Spleen (tissue), 11 donors: ENCODE results near the gene MEX3D. TPM values are rescaled to one million over a fixed set of nuclear protein-coding genes. Genes with fewer than 3 reads are reported as not detected.
A peak's percentile ranks its signal among the peaks of the same experiment; 100 is the strongest.

Source experiments
- DNase-seq: peaks from one replicate; pipeline ENCODE4 v3.0.0-alpha.2; 2020
- H3K27ac ChIP-seq, 8 donors: fragments of 200-600 bp; sonication (generic) in 7 of 8; 1 replicate in 4 of 8; 2 replicates in 4 of 8; pipeline versions ENCODE4 v1.5.0 to v1.8.0; 2016 to 2021; ENCODE audit warnings: inconsistent platforms in 4 of 8, mild to moderate bottlenecking in 4 of 8, moderate library complexity in 1 of 8
- H3K27me3 ChIP-seq, 7 donors: fragments of 200-600 bp; sonication (generic) in 6 of 7; replicated peaks in 1 of 7; 1 replicate in 4 of 7; 2 replicates in 3 of 7; pipeline versions ENCODE4 v1.5.0 to v1.8.0; 2016 to 2021; ENCODE audit warnings: inconsistent platforms in 3 of 7, mild to moderate bottlenecking in 1 of 7
- H3K36me3 ChIP-seq, 6 donors: fragments of 200-600 bp; sonication (generic) in 5 of 6; 1 replicate in 4 of 6; 2 replicates in 2 of 6; pipeline versions ENCODE4 v1.5.0 to v1.8.0; 2016 to 2021; ENCODE audit warnings: inconsistent platforms in 2 of 6
- H3K4me1 ChIP-seq, 6 donors: fragments of 200-600 bp; sonication (generic) in 5 of 6; 1 replicate in 3 of 6; 2 replicates in 3 of 6; pipeline versions ENCODE4 v1.5.0 to v1.8.0; 2016 to 2021; ENCODE audit warnings: inconsistent platforms in 3 of 6
- H3K4me3 ChIP-seq, 8 donors: fragments of 200-600 bp; sonication (generic) in 7 of 8; 1 replicate in 4 of 8; 2 replicates in 4 of 8; pipeline versions ENCODE4 v1.5.0 to v1.8.0; 2016 to 2021; ENCODE audit warnings: inconsistent platforms in 4 of 8, mild to moderate bottlenecking in 4 of 8, moderate library complexity in 2 of 8
- H3K9me3 ChIP-seq, 8 donors: fragments of 200-600 bp; sonication (generic) in 7 of 8; 1 replicate in 4 of 8; 2 replicates in 4 of 8; pipeline versions ENCODE4 v1.5.0 to v1.8.0; 2016 to 2021; ENCODE audit warnings: inconsistent platforms in 4 of 8
- CTCF ChIP-seq, 11 experiments: fragments of 200-600 bp in 7 of 11; fragments of 450-650 bp in 4 of 11; sonication (generic) in 4 of 11; IDR thresholded peaks in 8 of 11; conservative IDR thresholded peaks in 3 of 11; 1 replicate in 7 of 11; 2 replicates in 4 of 11; pipeline versions ENCODE4 v1.4.0 to v1.8.0; 2016 to 2021; ENCODE audit warnings: antibody characterized with exemption in 11 of 11, inconsistent platforms in 4 of 11, mild to moderate bottlenecking in 1 of 11
- POLR2A ChIP-seq, 3 donors: fragments of 450-650 bp; IDR thresholded peaks; one replicate each; pipeline ENCODE4 v1.5.1; 2017; ENCODE audit warnings: antibody characterized with exemption in 3 of 3, mild to moderate bottlenecking in 1 of 3
- POLR2AphosphoS5 ChIP-seq, 3 donors: sonication (generic); formaldehyde crosslinking; IDR thresholded peaks; one replicate each; pipeline ENCODE4 v1.5.1; 2017; ENCODE audit warnings: antibody characterized with exemption in 3 of 3
- whole genome bisulfite sequencing, 5 donors: extraction: QIAGEN DNeasy Blood & Tissue Kit in 3 of 5; methylation state at CpG; one replicate each; pipeline versions ENCODE4 v1.1.5 to v1.1.7; 2013 to 2018; 5-methylcytosine and 5-hydroxymethylcytosine counted together
- intact Hi-C: fragments of 100-400 bp; cut with DNase I; formaldehyde crosslinking; loops from one replicate; pipeline ENCODE4 v1.15.0; 2023; ENCODE audit warnings: low total_unique reads
- polyA plus RNA-seq, 3 donors: library from polyadenylated mRNA; stranded (reverse); fragments of 200-250 nt; gene quantifications; one replicate each; pipeline ENCODE4 v1.2.1, GENCODE V29; 2013
- total RNA-seq, 7 donors: library from RNA; depleted of rRNA in 3 of 7; stranded (reverse); fragments of >200 nt in 3 of 7; fragmentation: NEBNext Ultra II Directional in 4 of 7; extraction: Animal tissue kit (Norgen Biotek cat#: 25700) in 4 of 7; gene quantifications; one replicate each; pipeline versions ENCODE4 v1.1.0 to v1.2.1, GENCODE V29; 2016 to 2021
- donor health status: healthy with polysubstance abuse.
- donor health status: DM: no; HTN: no; CAD: no; lungs with moderate emphysema.
- donor health status: DM: no; HTN: no; CAD: no.
- donor health status: Bipolar disorder and iron deficiency.
- donor health status: healthy.
- donor health status: DM: no; HTN: no; CAD: no.
- donor health status: DM: yes; HTN: yes; CAD: no.

Gene MEX3D
- total and polyA plus RNA-seq, 10 donors = 0.87 to 11.7 (median 6.0) TPM

DNA sequence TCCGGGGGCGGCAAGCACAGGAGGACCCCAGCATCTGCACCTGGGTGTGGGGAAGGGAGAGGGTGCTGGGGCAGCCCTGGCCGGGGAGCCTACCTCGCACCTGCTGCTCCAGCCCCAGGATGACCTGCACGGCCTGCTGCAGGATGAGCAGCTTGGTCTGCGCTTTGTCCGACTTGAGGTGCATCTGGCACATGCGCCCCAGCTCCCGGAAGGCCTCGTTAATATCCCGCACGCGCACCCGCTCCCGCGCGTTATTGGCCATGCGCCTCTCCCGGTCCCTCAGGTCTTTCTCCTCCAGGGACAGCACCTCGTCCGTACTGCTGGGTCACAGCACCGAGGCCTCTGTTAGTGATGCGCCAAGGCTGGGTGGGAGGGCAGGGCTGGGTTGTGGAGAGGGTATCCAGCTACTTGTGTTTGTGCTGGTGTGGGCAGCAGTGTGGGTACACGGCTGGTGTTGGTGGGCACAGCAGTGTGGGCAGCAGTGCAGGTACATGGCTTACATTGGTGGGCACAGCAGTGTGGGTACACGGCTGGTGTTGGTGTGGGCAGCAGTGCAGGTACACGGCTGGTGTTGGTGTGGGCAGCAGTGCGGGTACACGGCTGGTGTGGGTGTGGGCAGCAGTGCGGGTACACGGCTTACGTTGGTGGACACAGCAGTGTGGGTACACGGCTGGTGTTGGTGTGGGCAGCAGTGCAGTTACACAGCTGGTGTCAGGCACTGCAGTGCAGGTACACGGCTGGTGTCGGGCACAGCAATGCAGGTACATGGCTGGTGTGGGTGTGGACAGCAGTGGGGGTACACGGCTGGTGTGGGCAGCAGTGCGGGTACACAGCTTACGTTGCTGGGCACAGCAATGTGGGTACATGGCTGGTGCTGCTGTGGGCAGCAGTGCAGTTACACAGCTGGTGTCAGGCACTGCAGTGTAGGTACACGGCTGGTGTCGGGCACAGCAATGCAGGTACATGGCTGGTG, 44.3 kb upstream of the MEX3D start:
- no peaks in the 10 kb centered on the region for H3K27me3 ChIP-seq
- TF ChIP-seq POLR2AphosphoS5 (IDR thresholded peaks at IDR 0.05) (peak in 1 of 3 donors; percentile 46), POLR2A (IDR thresholded peaks at IDR 0.05) (no peak)

DNA sequence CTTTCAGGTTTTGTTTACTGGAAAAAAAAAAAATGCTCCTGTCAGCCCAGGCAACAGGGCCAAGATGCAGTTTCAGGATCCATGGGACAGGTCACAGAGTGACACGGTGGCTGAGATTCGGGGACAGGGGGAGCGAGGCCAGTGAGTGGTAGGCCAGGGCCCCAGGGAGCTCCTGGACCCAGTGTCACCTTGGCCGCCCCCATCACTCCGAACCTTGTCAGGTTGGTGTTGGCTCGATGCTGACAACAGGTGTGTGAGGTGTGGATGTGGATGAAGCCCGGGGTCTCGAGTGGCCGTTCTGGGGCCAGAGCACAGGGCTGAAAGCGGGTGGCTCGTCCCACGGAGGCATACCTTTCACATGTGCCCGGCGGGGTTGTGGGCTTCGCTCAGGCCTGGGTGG, 43.2 kb upstream of the MEX3D start:
- Histone ChIP-seq H3K36me3 (peaks cover 0 to 69% (median 53%) of the 10 kb centered on the region in 6 donors), H3K4me1 (peaks cover 16 to 43% (median 25%) of the 10 kb centered on the region in 6 donors), H3K4me3 (no peak overlapping the region), H3K27ac (no peak overlapping the region), H3K9me3 (no peaks in the 10 kb centered on the region), H3K27me3 (no peaks in the 10 kb centered on the region)
- TF ChIP-seq POLR2AphosphoS5 (IDR thresholded peaks at IDR 0.05) (peak in 1 of 3 donors; percentile 21), POLR2A (IDR thresholded peaks at IDR 0.05) (no peak)
- intact Hi-C loops = no loop called here
- no peak for DNase-seq
- WGBS, 5 donors = 92 to 98% (median 94%) methylated on average over 15 of the region's 15 CpGs

More for the DNA sequence above, 44.3 kb upstream of the MEX3D start:
- DNase-seq = no peak
- H3K4me1 ChIP-seq = peaks cover 14 to 43% (median 28%) of the 10 kb centered on the region in 6 donors
- no peak overlapping the region for H3K4me3 ChIP-seq
- intact Hi-C loops = no loop called here
- H3K27ac ChIP-seq = no peak overlapping the region
- H3K36me3 ChIP-seq = peaks cover 0 to 80% (median 56%) of the 10 kb centered on the region in 6 donors
- no peaks in the 10 kb centered on the region for H3K9me3 ChIP-seq
- 90 to 95% (median 94%) methylated on average over 38 to 39 of the region's 39 CpGs for WGBS, 5 donors

DNA sequence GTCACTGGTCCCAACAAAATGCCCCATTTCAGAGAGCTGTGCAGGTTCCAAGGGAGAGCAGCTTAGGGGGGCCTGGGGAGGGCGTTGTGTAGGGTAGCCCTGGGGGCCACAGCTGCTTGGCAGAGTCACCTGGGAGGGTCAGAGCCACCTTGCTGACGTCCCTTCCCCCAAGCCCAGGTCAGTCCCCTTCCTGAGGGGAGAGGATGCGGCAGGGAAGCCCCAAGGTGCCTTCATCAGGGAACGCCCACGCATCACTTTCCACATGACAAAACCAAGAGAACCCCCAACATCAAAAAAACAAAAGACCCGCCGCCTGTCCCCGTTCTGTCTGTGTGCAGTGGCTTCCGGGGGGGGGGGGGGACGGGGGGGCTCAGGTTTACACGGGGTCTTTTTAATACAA, 42.5 kb upstream of the MEX3D start:
- no peaks in the 10 kb centered on the region for H3K9me3 ChIP-seq
- H3K4me3 ChIP-seq = no peak overlapping the region
- peaks cover 19 to 51% (median 31%) of the 10 kb centered on the region in 6 donors for H3K4me1 ChIP-seq
- DNase-seq = no peak
- intact Hi-C loops = no loop called here
- no peak for TF ChIP-seq POLR2AphosphoS5 (IDR thresholded peaks at IDR 0.05)
- no peak for TF ChIP-seq CTCF (IDR thresholded peaks at IDR 0.05 in 8 of 11, conservative IDR thresholded peaks at IDR 0.05 in 3 of 11)
- no peak for TF ChIP-seq POLR2A (IDR thresholded peaks at IDR 0.05)
- peaks cover 0 to 62% (median 46%) of the 10 kb centered on the region in 6 donors for H3K36me3 ChIP-seq
- 64 to 80% (median 77%) methylated on average over 6 to 11 of the region's 11 CpGs for WGBS, 5 donors
- H3K27ac ChIP-seq = no peak overlapping the region
- no peaks in the 10 kb centered on the region for H3K27me3 ChIP-seq

DNA sequence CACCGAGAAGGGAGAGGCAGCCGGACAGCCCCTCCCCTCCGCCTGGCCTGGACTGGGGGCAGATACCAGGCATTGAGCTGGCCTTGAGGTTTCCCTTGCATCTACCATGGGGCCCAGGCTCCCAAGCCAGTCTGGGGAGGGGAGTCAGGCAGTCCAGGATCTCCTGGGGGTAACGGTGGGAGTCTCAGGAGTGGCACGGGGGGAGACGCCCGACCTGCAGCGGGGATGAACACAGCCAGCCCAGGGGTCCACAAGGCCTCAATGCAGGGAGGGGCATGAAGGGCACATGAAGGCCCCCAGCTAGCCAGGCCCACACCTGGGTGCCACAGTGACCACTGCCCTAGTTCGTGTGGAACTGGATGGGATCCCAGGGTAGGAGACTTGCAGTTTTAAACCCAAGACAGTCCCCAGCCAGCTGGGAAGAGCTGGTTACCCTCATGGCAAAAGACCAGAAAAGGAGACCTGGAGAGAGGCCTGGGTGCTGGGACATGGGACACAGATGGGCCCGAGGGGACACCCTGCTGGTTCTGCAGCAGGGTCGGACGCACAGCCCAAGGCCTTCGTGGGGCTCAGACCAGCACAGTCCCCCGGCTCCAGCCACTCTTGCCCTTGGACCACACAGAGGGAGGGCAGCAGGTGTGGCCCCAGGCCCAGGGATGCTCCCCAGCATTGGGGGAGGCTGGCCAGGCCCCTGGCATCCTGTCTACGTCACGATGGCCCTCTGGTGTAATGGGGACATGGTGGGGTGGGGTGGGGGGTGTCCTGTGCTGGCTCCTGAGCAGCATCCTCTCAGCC, 41.8 kb upstream of the MEX3D start:
- H3K27ac ChIP-seq = peak overlapping the region in 4 of 8 donors; percentile 11 to 78 (median 70)
- no peak for DNase-seq
- no peaks in the 10 kb centered on the region for H3K9me3 ChIP-seq
- no peak overlapping the region for H3K4me3 ChIP-seq
- intact Hi-C loops = loop anchor here (5.0 kb wide), 1 partner anchor 42 kb away; the partner anchor contains the start of gene TCF3
- TF ChIP-seq POLR2AphosphoS5 (IDR thresholded peaks at IDR 0.05) (no peak), POLR2A (IDR thresholded peaks at IDR 0.05) (no peak), CTCF (IDR thresholded peaks at IDR 0.05 in 8 of 11, conservative IDR thresholded peaks at IDR 0.05 in 3 of 11) (no peak)
- H3K36me3 ChIP-seq = peaks cover 0 to 55% (median 39%) of the 10 kb centered on the region in 6 donors
- WGBS, 5 donors = 83 to 93% (median 86%) methylated on average over 12 to 16 of the region's 16 CpGs
- no peaks in the 10 kb centered on the region for H3K27me3 ChIP-seq
- peaks cover 19 to 52% (median 31%) of the 10 kb centered on the region in 6 donors for H3K4me1 ChIP-seq
